ENCODE results near the gene ERI3.

The ERI3 gene

DNA sequence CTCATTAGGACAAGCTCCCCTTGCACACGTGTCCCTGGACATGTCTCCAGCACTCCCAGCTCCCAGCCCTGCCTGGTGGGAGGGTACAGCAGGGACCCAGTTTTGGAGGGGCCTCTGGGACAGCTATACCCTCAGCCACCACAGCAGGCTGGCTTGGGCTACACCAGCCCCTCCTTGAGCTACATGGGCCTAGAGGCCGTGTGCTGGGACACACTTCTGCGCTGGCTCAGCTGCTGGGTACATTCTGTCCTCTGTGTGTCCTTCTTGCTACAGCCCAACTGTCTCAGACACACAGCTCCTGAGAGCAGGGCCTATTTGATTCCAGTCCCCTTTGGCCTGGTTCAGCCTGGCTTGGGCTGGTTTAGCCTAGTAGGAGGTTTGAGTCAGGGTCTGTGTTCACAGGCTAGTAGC is 115.1 kb downstream of the ERI3 start:
- in situ Hi-C loops (cut with HindIII; ENCODE audit: low sequenced_read_pairs): no loop called here

DNA sequence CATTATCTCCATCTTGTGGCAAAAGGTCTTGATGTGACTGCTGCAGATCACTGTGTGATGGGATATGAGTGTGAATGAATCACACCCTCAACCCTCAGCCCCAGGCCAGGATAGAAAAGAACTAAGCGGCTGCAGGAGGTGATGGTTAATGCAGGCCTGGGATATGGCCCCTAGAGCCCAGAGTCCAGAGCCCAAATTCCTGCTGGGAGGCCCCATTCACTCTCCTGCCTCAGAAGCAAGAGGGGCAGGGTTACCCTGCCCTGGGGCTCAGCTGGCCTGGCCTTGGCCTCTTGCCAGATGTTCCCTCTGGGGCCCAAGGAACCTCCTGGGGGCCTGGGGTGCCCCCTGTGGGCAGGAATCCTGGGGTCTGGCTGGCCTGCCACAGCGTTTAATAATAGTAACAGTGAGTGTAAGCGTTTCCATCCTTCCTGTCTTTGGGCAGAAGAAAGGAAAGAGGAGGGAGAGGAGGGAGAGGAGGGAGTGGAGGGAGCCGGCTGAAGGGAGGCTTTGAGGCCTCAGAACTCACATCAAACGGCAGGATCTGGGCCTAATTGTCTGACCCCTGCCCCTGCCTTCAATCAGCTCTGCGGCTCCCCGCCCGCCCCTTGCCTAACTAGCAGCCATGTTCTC is 115.6 kb downstream of the ERI3 start:
- in situ Hi-C loops (cut with HindIII; ENCODE audit: low sequenced_read_pairs): no loop called here

DNA sequence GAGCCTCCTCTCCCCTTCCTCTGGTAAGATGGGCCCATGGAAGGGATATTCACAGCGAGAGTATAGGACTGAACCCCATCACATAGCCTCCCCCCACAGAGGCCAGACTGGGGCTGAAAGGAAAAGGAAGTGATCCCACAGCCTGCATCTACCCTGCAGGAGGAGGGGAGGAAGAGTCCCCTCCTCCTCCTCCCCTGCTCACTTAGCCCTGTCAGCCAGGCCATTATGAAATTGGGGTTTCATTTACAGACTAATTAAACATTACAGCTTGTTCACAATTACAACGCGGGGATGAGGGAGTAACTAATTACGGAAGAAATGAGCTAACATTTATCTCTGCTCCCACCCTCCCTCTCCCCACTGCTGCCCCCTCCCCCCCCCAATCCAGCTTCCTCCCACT is 116.4 kb downstream of the ERI3 start:
- in situ Hi-C loops (cut with HindIII; ENCODE audit: low sequenced_read_pairs): no loop called here

DNA sequence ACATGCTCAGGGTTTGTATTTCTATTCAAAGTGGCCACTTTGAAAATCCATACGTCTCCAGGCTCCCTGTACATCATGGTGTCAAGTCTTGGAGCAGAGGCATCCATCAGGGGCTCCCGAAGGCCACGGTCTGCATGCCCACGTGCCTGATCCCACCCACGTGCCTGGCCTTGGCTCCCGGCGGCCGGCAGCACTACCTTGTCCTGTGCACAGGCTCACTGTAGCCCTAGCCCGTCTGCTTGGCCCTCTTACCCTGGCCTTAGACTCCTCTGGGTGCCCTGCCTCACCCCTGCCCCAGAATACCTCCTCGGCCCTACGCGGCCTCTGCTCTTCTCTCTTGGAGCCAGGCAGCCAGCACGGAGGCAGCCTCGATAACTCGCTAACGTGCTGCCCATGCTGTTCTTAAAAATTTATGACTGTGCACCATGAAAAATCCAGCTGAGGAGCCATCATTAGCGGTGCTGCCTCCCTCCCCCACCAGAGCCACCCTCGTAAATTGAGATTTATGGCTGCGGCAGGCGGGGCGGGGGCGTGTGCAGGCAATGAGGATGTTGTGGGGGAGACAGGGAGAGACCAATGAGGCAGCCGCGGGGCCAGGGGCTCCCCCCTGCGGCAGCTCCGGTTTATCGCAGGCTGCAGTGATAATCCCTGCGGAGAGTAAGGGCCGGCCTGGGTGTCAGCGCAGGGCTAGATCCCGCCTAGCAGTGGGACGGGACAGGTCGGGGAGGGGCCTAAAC is 117.2 kb downstream of the ERI3 start:
- in situ Hi-C loops (cut with HindIII; ENCODE audit: low sequenced_read_pairs): no loop called here

DNA sequence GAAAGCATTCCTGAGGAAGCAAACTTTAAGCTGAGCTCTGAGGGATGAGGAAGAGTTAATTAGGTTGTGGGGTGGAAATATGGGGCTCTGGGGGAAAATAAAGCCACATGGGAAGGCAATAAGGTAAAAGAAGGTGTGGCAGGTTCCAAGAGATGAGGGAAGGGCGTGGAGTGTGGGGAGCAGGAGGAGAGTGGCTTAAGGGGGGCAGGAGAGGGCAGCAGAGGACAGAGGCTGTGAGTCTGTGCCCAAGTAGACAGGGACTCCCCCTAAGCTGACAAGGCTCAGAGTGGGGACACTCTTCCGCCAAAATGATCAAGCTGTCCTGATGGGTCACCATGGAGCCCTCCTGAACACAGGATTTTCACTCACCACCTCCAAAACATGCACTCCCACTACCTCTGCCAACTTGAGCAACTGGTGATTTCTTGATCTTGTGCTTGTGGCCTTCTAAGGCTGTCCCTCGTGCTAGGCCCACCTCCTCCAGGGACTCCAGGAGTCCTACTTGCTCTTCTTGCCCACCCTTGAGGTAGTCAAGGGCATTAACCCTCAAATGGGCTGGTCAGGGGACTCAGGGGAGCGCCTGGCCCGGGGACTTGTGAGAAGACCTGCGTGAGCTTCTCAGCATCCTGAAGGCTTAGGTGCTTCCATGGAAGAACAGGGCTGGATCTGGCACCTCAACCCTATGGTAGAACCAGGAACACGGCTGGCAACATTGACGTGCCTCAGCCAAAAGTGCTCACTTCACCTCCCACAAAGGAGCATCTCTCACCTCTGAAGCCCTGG is 118.4 kb downstream of the ERI3 start:
- in situ Hi-C loops (cut with HindIII; ENCODE audit: low sequenced_read_pairs): no loop called here

DNA sequence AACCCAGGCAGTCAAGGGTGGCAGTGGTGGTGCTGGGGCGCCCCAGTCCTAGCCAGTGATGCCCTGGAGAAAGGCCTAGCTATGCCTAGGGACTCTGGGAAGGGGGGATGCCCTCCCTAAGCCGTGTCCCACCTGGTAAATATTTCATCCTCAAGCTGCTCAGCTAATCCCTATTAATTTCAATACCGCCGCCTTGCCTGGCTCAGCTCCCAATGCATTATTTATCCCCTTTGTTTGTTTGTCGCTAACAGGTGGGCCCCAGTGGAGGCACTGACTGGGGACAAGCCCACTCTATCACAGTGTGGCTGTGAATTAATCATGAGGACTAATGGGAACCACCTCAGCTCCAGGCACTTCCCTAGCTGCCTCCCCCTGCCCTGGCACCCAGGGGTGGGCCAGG is 119.2 kb downstream of the ERI3 start:
- in situ Hi-C loops (cut with HindIII; ENCODE audit: low sequenced_read_pairs): no loop called here

DNA sequence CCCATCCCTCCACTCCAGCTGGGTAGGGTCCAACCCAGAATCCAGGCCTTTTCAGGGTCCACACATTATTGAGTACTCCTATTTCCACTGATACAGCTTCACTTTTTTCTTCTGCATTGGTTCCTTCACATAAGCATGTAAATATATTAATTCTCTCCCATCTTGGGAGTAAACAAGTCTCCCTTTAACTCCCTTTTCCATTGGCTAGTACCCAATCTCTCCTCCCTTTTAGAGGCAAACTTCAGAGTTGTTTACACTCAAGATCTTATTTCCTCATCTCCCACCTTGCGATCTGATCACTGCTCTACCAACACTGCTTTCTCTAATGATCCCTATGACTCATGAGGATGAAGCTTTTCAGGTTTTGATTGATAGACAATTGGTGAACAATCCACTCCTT is 121.5 kb downstream of the ERI3 start:
- in situ Hi-C loops (cut with HindIII; ENCODE audit: low sequenced_read_pairs): no loop called here

DNA sequence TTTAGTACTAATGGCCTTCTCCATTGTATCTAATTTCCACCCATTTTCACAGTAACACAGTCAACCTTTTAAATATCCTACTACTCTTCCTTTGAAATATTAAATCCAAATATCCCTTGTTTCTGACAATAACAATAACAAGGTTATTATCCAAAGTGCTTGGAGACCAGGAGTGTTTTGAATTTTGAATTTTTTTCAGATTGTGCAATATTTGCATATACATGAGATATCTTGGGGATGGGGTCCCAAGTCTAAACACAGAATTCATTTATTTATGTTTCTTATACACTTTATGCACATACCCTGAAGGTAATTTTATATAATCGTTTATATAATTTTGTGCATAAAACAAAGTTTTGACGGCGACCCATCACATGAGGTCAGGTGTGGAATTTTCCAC is 124.3 kb downstream of the ERI3 start:
- in situ Hi-C loops (cut with HindIII; ENCODE audit: low sequenced_read_pairs): no loop called here

DNA sequence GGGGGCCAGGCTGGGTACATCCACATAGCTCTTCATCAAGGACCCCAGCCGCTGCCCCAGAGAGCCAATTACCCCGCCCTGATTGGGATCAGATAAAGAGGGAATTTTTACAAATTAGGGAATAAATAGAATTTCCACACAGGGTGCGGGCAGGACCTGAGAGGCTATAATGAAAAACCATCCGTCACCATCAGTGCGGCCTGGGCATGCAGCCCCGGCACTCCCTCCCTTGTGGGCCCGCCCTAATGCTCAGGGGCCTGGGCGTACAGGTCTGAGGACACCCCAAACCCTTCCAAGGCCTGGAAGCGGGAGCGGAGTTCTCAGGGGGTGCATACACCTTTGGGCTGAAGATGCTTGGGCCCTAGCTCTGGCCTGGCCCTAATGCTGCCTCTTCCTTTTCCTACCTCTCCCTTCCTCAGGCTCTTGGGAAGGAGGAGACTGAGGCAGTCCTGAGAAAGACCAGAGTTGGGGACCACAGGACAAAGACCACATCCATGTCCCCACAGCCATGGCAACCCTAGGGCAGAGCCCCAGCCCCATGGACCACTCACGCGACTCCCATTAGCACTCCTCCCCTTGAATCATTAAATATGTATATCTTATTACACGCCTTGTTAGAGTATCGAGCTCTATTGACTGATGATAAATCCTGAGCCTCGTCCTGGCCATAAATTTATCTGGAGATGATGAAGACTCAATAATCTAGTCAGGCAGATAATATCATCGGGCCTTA is 125.5 kb downstream of the ERI3 start:
- in situ Hi-C loops (cut with HindIII; ENCODE audit: low sequenced_read_pairs): no loop called here

DNA sequence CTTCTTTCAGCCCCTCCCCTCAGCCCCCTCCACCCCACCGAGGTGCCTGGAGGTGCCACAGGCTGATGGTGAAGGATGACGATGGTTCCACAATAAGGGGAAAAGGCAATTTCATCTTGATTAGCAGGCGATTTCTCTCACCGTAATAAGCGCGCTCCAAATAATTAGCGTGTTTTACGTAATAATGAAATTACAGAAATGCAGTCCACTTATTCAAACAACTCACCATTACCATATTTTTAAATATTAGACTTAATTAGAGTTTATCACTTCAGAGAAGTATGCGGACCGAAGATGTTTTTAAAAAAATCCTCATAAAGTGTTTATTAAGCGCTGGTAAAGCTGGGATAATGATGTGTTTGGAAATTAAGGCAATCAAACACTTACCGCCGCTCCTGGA is 126.8 kb downstream of the ERI3 start:
- in situ Hi-C loops (cut with HindIII; ENCODE audit: low sequenced_read_pairs): no loop called here

DNA sequence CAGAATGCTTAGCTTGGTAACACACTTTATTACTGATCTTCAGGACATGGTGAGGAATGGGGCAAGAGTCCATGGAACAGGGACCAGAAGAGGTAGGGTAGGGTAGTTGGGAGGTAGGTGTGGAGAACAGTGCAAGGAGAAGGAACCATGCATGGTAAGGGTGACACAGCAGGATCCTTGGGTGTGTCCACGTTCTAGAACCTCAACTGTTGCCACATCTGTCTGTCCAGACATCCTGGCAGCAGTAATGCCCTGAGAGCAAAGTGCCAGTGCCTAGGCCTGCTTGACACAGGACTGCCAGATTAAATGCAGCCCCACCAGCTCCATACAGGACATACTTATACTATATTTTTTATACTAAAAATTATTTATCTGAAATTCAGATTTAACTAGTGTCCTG is 127.8 kb downstream of the ERI3 start:
- in situ Hi-C loops (cut with HindIII; ENCODE audit: low sequenced_read_pairs): no loop called here

DNA sequence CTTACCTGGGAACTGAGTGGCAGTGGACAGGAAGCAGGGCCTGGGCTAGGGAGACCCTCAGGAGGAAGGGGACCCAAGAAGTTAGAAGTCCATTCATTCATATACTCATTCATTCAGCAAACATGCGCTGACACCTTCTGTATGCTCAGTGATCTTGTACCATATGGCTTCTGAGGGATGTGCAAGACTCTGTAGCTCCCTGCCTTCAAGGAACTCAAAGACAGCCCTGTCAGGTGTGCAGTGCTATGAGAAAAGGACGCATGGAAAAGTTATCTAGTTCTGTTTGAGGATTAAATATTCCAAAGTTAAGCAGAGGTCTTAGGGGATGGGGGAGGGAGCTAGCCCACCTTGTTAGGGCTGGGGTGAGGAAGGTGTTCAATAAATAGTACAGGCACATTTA is 129.3 kb downstream of the ERI3 start:
- in situ Hi-C loops (cut with HindIII; ENCODE audit: low sequenced_read_pairs): no loop called here

DNA sequence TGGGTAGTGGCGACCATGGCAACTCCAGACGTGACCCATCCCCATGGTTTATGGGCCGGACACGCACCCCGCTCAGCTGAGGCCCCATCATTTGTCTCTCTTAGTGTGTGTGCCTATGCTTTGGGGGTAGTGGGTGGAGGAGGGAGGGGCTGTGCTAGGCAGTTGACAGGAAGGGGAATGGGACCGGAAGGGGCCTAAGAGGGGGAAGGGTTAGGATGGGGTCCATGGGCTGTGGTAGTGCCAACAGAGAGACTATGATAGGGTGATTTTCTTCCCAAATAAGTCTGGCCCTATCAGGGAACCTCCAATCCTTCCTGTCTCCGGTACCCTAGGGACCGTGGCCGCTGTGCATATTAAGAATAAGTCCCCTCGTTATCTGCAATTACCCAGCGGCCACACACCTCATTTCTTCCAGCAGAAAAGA is 131.9 kb downstream of the ERI3 start:
- in situ Hi-C loops (cut with HindIII; ENCODE audit: low sequenced_read_pairs): no loop called here

DNA sequence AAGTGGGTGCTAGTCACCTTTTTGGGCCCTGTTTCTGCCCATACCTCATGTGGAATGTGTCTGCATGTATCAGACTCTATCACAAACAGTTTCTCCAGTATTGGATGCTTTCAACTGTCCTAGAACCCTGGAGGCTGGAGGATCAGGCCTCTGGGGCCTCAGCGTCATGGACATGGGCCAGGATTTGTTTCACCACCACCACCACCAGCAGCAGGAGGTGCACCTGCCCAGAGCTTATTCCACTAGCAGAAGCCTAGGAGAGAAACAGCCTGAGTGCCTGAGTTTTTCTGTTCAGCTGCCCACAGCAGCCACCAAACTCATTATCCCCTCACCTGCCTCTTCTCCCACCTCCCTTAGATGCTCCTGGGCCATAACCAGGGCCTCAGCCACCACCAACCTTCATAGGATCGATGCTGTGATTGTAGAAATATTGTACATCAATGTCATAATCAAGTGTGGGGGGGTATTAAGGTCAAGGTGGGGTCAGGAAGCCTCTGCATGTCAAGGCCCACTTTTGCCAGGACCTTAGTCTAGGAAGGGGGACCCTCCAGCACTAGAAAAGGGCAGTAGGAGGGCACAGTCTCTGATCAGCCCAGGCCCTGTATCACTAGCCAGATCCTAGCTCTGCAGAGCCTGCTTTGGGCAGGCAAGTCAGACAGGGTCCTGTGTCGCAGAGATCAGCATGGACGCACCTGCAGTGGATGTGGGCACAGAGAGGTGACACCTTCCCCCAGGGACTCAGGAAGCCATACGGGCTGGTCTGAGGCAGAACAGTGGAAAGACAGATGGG is 132.5 kb downstream of the ERI3 start:
- in situ Hi-C loops (cut with HindIII; ENCODE audit: low sequenced_read_pairs): no loop called here

DNA sequence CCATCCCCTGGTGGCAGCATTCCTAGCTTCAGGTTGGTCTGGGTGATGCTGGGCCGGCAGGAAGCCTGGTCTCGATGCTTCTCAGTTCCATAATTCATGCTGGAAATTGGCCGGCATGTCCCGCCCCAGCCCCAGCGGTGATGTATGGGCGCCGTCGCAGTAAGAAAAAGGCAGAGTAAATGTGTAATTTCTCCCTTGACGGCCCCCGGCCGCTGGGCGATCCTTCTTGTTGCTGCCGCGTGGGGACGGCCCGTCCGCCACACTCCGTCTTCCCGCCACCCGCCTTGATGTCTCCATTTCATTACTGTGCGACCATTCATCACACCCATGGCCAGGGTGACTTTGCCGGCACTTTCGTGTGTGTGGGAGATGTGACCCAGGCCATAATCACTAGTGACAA is 133.3 kb downstream of the ERI3 start:
- in situ Hi-C loops (cut with HindIII; ENCODE audit: low sequenced_read_pairs): no loop called here

DNA sequence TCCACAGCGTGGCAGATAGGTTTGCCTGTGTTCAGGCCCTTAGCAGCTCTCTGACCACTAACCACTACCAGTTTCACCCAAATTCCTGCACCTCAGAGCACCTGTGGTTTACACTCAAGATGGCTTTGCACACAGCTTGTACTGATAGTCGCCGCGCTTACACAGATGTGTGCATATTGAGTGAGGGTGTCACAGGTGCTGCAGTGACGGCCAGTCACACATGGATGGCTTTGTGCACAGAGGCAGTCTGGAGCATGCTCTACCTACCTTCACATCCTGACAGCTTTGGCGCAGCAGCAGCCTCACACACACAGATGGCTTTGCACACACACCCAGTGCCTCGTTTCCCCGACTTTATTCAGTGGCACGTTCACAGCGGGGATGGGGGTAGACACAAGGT is 134.3 kb downstream of the ERI3 start:
- in situ Hi-C loops (cut with HindIII; ENCODE audit: low sequenced_read_pairs): no loop called here

DNA sequence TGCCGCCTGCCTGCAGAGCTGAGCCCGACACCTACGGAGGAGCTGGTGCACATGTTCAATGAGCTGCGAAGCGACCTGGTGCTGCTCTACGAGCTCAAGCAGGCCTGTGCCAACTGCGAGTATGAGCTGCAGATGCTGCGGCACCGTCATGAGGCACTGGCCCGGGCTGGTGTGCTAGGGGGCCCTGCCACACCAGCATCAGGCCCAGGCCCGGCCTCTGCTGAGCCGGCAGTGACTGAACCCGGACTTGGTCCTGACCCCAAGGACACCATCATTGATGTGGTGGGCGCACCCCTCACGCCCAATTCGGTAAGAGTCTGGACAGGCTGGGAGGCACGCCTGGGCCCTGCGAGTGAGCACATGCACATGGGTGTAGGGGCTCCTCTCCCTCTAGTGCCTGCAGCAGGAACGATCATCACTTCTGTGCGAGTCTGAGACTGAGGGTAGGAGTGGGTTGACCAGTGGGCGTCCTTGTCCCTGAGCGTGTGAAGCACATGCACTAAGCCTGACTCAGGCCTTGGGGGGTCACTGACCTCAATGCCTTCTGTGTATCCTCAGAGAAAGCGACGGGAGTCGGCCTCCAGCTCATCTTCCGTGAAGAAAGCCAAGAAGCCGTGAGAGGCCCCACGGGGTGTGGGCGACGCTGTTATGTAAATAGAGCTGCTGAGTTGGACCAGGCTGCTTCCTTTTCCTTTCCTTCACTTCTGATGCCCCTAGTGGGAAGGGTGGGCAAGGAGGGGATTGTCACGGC is 134.9 kb downstream of the ERI3 start:
- in situ Hi-C loops (cut with HindIII; ENCODE audit: low sequenced_read_pairs): no loop called here

DNA sequence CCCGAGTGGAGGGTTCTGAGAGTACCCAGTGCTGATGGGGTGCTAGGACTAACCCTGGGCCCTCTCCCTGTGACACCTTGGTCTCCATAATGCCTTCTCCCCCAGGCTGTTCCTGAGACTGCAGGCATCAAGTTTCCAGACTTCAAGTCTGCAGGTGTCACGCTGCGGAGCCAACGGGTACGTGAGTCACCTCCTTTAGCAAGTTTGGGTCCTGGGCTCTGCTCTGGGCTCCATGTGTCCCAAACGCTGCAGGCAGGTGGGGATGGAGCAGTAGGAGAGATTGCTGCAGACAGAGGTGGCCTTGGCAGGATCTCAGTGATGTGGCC is 135.8 kb downstream of the ERI3 start:
- in situ Hi-C loops (cut with HindIII; ENCODE audit: low sequenced_read_pairs): no loop called here

DNA sequence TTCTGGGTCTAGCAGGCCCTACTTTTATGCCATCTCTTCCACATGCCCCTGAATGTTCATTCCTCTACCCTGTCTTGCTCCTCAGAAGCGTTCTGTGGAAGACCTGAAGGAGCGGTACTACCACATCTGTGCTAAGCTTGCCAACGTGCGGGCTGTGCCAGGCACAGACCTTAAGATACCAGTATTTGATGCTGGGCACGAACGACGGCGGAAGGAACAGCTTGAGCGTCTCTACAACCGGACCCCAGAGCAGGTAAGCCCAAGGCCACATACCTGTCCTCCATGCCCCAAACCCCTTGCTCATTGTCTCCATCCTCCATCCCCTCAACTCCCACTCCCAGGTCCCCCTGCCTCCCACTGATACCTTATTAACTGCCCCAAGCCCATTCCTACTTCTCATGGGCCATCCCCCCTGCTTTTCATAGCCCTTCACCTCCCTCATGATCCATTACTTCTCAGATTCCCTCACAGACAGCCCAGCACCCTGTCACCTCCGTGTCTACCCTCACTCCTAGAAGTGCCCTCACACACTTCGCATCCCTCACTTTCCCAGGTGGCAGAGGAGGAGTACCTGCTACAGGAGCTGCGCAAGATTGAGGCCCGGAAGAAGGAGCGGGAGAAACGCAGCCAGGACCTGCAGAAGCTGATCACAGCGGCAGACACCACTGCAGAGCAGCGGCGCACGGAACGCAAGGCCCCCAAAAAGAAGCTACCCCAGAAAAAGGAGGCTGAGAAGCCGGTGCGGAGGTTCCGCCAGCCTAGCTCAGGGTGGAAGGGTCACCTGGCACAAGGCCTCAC is 136.4 kb downstream of the ERI3 start:
- in situ Hi-C loops (cut with HindIII; ENCODE audit: low sequenced_read_pairs): no loop called here
